K562 (cell line): ENCODE results near the gene SRCIN1. TPM values are rescaled to one million over a fixed set of nuclear protein-coding genes. Genes with fewer than 3 reads are reported as not detected.

Experiments
- ATAC-seq: fragments of 200-7000 bp; cut with Tn5 transposase; 3 replicates; pipeline ENCODE4 v1.9.1; 2020; ENCODE audit warnings: moderate library complexity
- BruUV-seq: library from RNA; stranded (reverse); fragments of 400-500 nt; replicated peaks from 2 replicates; lab custom pipeline; 2021; lab: Mats Ljungman, UMichigan
- CTCF ChIA-PET: fragments of 300-600 bp; formaldehyde crosslinking; extraction: SDS; loops from one replicate; lab custom pipeline; 2021; ENCODE audit warnings: low intra/inter-chr PET ratio; lab: Yijun Ruan, JAX
- POLR2A ChIA-PET: fragments of 300-600, 350-650 bp; sonication (Branson Sonifier 250); formaldehyde crosslinking; extraction: SDS; loops from one replicate; lab custom pipeline; 2021; ENCODE audit warnings: antibody characterized with exemption, inconsistent platforms; lab: Yijun Ruan, JAX
- DNase-seq, 4 experiments: peaks; one replicate each; pipeline versions ENCODE4 v3.0.0 to v3.0.0-alpha.2; 2011 to 2018; ENCODE audit warnings: low spot score in 3 of 4, mixed read lengths in 3 of 4; ENCODE audit errors: extremely low read depth in 1 of 4
- FAIRE-seq: peaks from 2 replicates; lab custom pipeline; 2011; peaks lifted over from hg19 to GRCh38; lab: Jason Lieb, UNC
- H2AFZ ChIP-seq: 2 replicates; pipeline ENCODE4 v1.6.0; 2011; ENCODE audit warnings: low read depth, low read length, control low read depth, inconsistent platforms
- H3K27ac ChIP-seq: fragments of 200-600 bp; 3 replicates; pipeline ENCODE4 v1.8.0; 2011; ENCODE audit warnings: low read depth, mild to moderate bottlenecking, control low read depth, inconsistent platforms, low read length, moderate library complexity, mixed read lengths; ENCODE audit errors: extremely low read depth
- H3K27me3 ChIP-seq, 2 experiments: fragments of 300-600 bp in 1 of 2; 2 replicates in 1 of 2; 3 replicates in 1 of 2; pipeline versions ENCODE4 v1.6.0 to v1.8.0; 2011; ENCODE audit warnings: inconsistent platforms in 2 of 2, low read length in 2 of 2, mild to moderate bottlenecking in 1 of 2, mixed read lengths in 1 of 2, moderate library complexity in 1 of 2; ENCODE audit not compliant: control insufficient read depth in 2 of 2, insufficient read depth in 2 of 2
- H3K36me3 ChIP-seq: fragments of 300-600 bp; 3 replicates; pipeline ENCODE4 v1.8.0; 2011; ENCODE audit warnings: mild to moderate bottlenecking, low read length, inconsistent platforms; ENCODE audit not compliant: control insufficient read depth, insufficient read depth
- H3K4me1 ChIP-seq, 2 experiments: fragments of 200-600 bp in 1 of 2; replicated peaks in 1 of 2; 2 replicates in 1 of 2; 3 replicates in 1 of 2; pipeline versions ENCODE4 v1.5.1 to v1.8.0; 2011; ENCODE audit warnings: inconsistent platforms in 2 of 2, low read length in 2 of 2, mild to moderate bottlenecking in 1 of 2, mixed read lengths in 1 of 2, moderate library complexity in 1 of 2; ENCODE audit not compliant: control insufficient read depth in 2 of 2, insufficient read depth in 2 of 2
- H3K4me2 ChIP-seq: 2 replicates; pipeline ENCODE4 v1.6.1; 2011; ENCODE audit warnings: low read length, control low read depth, inconsistent platforms, mixed read lengths; ENCODE audit not compliant: insufficient read depth
- H3K4me3 ChIP-seq: fragments of 200-600 bp; sonication (generic), shearing (Covaris generic); 2 replicates; pipeline ENCODE4 v1.5.1; 2016; ENCODE audit warnings: control low read depth, inconsistent platforms
- H3K79me2 ChIP-seq: fragments of 200-600 bp; 3 replicates; pipeline ENCODE4 v1.8.0; 2011; ENCODE audit warnings: low read length, inconsistent platforms; ENCODE audit not compliant: control insufficient read depth, insufficient read depth
- H3K9ac ChIP-seq, 2 experiments: 2 replicates each; pipeline versions ENCODE4 v1.6.0 to v1.6.1; 2011; ENCODE audit warnings: low read depth in 2 of 2, low read length in 2 of 2, control low read depth in 1 of 2, inconsistent platforms in 1 of 2, mild to moderate bottlenecking in 1 of 2, mixed read lengths in 1 of 2; ENCODE audit not compliant: insufficient read depth in 1 of 2
- H3K9me1 ChIP-seq: one replicate; pipeline ENCODE4 v1.6.0; 2011; ENCODE audit warnings: inconsistent platforms, mild to moderate bottlenecking, low read length, moderate library complexity; ENCODE audit not compliant: control insufficient read depth, insufficient read depth
- H3K9me3 ChIP-seq: replicated peaks from 2 replicates; pipeline ENCODE4 v1.5.1; 2011; ENCODE audit warnings: low read depth, low read length, inconsistent platforms; ENCODE audit not compliant: control insufficient read depth, insufficient read depth
- H4K20me1 ChIP-seq: replicated peaks from 2 replicates; pipeline ENCODE4 v1.6.1; 2011; ENCODE audit warnings: low read length, inconsistent platforms, mixed read lengths; ENCODE audit not compliant: control insufficient read depth, insufficient read depth
- BCLAF1 ChIP-seq, 2 experiments: fragments of 450-650 bp in 1 of 2; IDR thresholded peaks; 2 replicates each; pipeline ENCODE4 v1.6.1; 2011 to 2017; ENCODE audit warnings: low read depth in 2 of 2, antibody characterized with exemption in 1 of 2, borderline replicate concordance in 1 of 2, low read length in 1 of 2, mild to moderate bottlenecking in 1 of 2, mixed read lengths in 1 of 2; ENCODE audit not compliant: control insufficient read depth in 1 of 2
- BCOR ChIP-seq: fragments of 450-650 bp; IDR thresholded peaks from 2 replicates; pipeline ENCODE4 v1.6.1; 2016
- CBX1 ChIP-seq: sonication (generic); IDR thresholded peaks from 2 replicates; pipeline ENCODE4 v1.6.1; 2016; ENCODE audit warnings: antibody characterized with exemption, low read depth, mild to moderate bottlenecking
- NCOR1 ChIP-seq: fragments of 450-650 bp; IDR thresholded peaks from 2 replicates; pipeline ENCODE4 v1.6.1; 2016; ENCODE audit warnings: mild to moderate bottlenecking, moderate library complexity
- NFIX ChIP-seq: fragments of 250-450 bp; sonication (Bioruptor Pico); IDR thresholded peaks from 2 replicates; pipeline ENCODE4 v1.4.0; 2020; ENCODE audit warnings: low read depth, mild to moderate bottlenecking, moderate library complexity
- PCBP2 ChIP-seq: fragments of 200-400 bp; formaldehyde crosslinking; IDR thresholded peaks from 2 replicates; pipeline ENCODE4 v1.6.1; 2018; ENCODE audit warnings: low read length, low read depth, mild to moderate bottlenecking, moderate library complexity; ENCODE audit not compliant: poor library complexity, severe bottlenecking
- XRCC3 ChIP-seq: fragments of 450-650 bp; IDR thresholded peaks from 2 replicates; pipeline ENCODE4 v1.6.1; 2017; ENCODE audit warnings: mild to moderate bottlenecking, moderate library complexity
- ZBTB9 ChIP-seq: fragments of 450-650 bp; formaldehyde crosslinking; IDR thresholded peaks from 2 replicates; pipeline ENCODE4 v1.4.0; 2020; ENCODE audit warnings: mild to moderate bottlenecking, moderate library complexity
- ZKSCAN1 ChIP-seq: fragments of 150-350 bp; IDR thresholded peaks from 2 replicates; pipeline ENCODE4 v1.6.1; 2016; ENCODE audit warnings: low read depth, low read length
- WGBS: fragments of 100-300 bp; shearing (Covaris generic); methylation state at CpG from one replicate; pipeline ENCODE4 v1.1.6; 2016; ENCODE audit warnings: low coverage, mixed read lengths; ENCODE audit not compliant: insufficient coverage; ENCODE audit errors: missing lambda C conversion rate; 5-methylcytosine and 5-hydroxymethylcytosine counted together
- in situ Hi-C: fragments of 300-500 bp; cut with MboI; formaldehyde crosslinking; loops from 4 replicates; pipeline ENCODE4 v1.15.0; 2018; ENCODE audit warnings: inconsistent platforms, mixed read lengths
- intact Hi-C: fragments of 100-400 bp; cut with micrococcal nuclease; formaldehyde crosslinking; loops from 2 replicates; pipeline ENCODE4 v1.14.2; 2022
- polyA plus RNA-seq, 8 experiments: library from polyadenylated mRNA; depleted of rRNA in 4 of 8; stranded (reverse) in 5 of 8; unstranded in 3 of 8; fragments of >200 nt; fragmentation: Nextera tagmentation in 2 of 8; fragmentation: Illumina TruSeq in 1 of 8; extraction: Ambion mirVana in 2 of 8; extraction: Trizol in 1 of 8; gene quantifications; 2 replicates each; pipeline versions ENCODE4 v1.2.1 to v1.2.3, GENCODE V29; 2011 to 2014; ENCODE audit warnings: inconsistent platforms in 1 of 8, missing spikeins in 1 of 8
- total RNA-seq, 7 experiments: library from RNA; depleted of rRNA in 6 of 7; stranded (reverse); fragments of >200 nt in 6 of 7; fragmentation: Illumina TruSeq in 2 of 7; extraction: Trizol in 2 of 7; gene quantifications; 2 replicates each; pipeline versions ENCODE4 v1.2.1 to v1.2.3, GENCODE V29; 2011 to 2021; ENCODE audit warnings: low replicate concordance in 1 of 7
- TF ChIP-seq, protein P1 (sequence below): IDR thresholded peaks from 2 replicates; pipeline ENCODE4 v1.6.1; 2011; ENCODE audit warnings: borderline replicate concordance, low read depth, mild to moderate bottlenecking, moderate library complexity, low read length; ENCODE audit not compliant: insufficient read depth, poor library complexity, severe bottlenecking

Gene SRCIN1
- total and polyA plus RNA-seq, 9 of the 15 experiments (the other 6 are each of a cell fraction or from before 2014, with no cell fraction given) = 0.09 to 0.33 (median 0.13) TPM; not detected in 6

GRCh38 chr17:38569701-38570512, 35.8 kb downstream of the SRCIN1 start:
- Histone ChIP-seq H3K4me3 (no peak overlapping the region), H3K27me3 (peaks cover 32 to 76% of the 10 kb centered on the region in 2 experiments; a peak in 4 of 5 replicates), H3K79me2 (no peaks in the 10 kb centered on the region), H3K27ac (no peak overlapping the region), H3K4me1 (peaks cover 2 to 21% of the 10 kb centered on the region in 2 experiments; a peak in 2 of 5 replicates), H3K4me2 (no peak overlapping the region), H2AFZ (no peak overlapping the region), H3K9me3 (no peaks in the 10 kb centered on the region), H3K9ac (no peak overlapping the region), H3K9me1 (no peaks in the 10 kb centered on the region), H3K36me3 (no peaks in the 10 kb centered on the region), H4K20me1 (peaks cover 29% of the 10 kb centered on the region)
- CTCF ChIA-PET = no interaction called here
- in situ Hi-C loops = loop anchor here (10.0 kb wide), 1 partner anchor 135 kb away; no protein-coding TSS in a partner anchor
- FAIRE-seq (no peak), ATAC-seq (peak; percentile 22; the same call in 1 of the 3 replicates), DNase-seq (no peak)
- no TSS peak for BruUV-seq
- 2% methylated on average over 21 of the region's 21 CpGs for WGBS
- intact Hi-C loops = no loop called here
- POLR2A ChIA-PET = no interaction called here
- no peak for TF ChIP-seq BCOR
- TF ChIP-seq, protein P1, sequence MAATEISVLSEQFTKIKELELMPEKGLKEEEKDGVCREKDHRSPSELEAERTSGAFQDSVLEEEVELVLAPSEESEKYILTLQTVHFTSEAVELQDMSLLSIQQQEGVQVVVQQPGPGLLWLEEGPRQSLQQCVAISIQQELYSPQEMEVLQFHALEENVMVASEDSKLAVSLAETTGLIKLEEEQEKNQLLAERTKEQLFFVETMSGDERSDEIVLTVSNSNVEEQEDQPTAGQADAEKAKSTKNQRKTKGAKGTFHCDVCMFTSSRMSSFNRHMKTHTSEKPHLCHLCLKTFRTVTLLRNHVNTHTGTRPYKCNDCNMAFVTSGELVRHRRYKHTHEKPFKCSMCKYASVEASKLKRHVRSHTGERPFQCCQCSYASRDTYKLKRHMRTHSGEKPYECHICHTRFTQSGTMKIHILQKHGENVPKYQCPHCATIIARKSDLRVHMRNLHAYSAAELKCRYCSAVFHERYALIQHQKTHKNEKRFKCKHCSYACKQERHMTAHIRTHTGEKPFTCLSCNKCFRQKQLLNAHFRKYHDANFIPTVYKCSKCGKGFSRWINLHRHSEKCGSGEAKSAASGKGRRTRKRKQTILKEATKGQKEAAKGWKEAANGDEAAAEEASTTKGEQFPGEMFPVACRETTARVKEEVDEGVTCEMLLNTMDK = no peak
- TF ChIP-seq CBX1 = no peak
- no peak for TF ChIP-seq PCBP2
- TF ChIP-seq ZBTB9 = no peak
- no peak for TF ChIP-seq NFIX (CRISPR knock-in tag)
- TF ChIP-seq BCLAF1 (IDR thresholded peaks at IDR 0.05; ENCODE audit: borderline replicate concordance in 1 of 2, control insufficient read depth in 1 of 2, low read depth in 2 of 2, low read length in 1 of 2) = no peak
- no peak for TF ChIP-seq XRCC3
- TF ChIP-seq ZKSCAN1 = no peak
- no peak for TF ChIP-seq NCOR1
